Stimulated activated naive B cell treated with anti-CD40 and anti-IgM and Interleukin-4, amounts not matched to agents 10 μg/mL and 1 μg/mL and 100 μg/mL, for 72 hours (primary cell): ENCODE data around the gene PTS.
"Not testable (repeated sequence)": the region's sequence is repeated elsewhere in the genome, so short reads cannot be mapped to it uniquely, and the experiment has no call there.

Experiments used
- ATAC-seq, 2 donors: fragments of 150-1000 bp; cut with Tn5 transposase; replicated peaks; 2 replicates each; pipeline ENCODE4 v1.10.0; 2021; ENCODE audit warnings: moderate library complexity in 1 of 2
- DNase-seq: peaks from one replicate; pipeline ENCODE4 v3.0.0; 2021
- H3K27ac Mint-ChIP-seq: one replicate; pipeline ENCODE4 v1.8.0; 2022; ENCODE audit warnings: mild to moderate bottlenecking, mixed read lengths
- H3K27me3 Mint-ChIP-seq, 2 donors: one replicate each; pipeline ENCODE4 v1.8.0; 2022; ENCODE audit warnings: mixed read lengths in 2 of 2
- H3K36me3 Mint-ChIP-seq, 2 donors: one replicate each; pipeline ENCODE4 v1.8.0; 2022; ENCODE audit warnings: mixed read lengths in 2 of 2, mild to moderate bottlenecking in 1 of 2
- H3K4me1 Mint-ChIP-seq, 2 donors: one replicate each; pipeline ENCODE4 v1.8.0; 2022; ENCODE audit warnings: mixed read lengths in 2 of 2, mild to moderate bottlenecking in 1 of 2
- H3K4me3 Mint-ChIP-seq, 2 donors: one replicate each; pipeline ENCODE4 v1.8.0; 2022; ENCODE audit warnings: mild to moderate bottlenecking in 2 of 2, mixed read lengths in 2 of 2, moderate library complexity in 1 of 2
- H3K9me3 Mint-ChIP-seq, 2 donors: one replicate each; pipeline ENCODE4 v1.8.0; 2022; ENCODE audit warnings: mixed read lengths in 2 of 2, mild to moderate bottlenecking in 1 of 2

Gene PTS

GRCh38 chr11:112226062-112226830 lies at the start of gene PTS:
Gene PTS, plus strand, starts transcription at chr11:112226428. Its CDS starts 16 bp downstream, at chr11:112226444.
- no peaks in the 10 kb centered on the region for H3K27me3 Mint-ChIP-seq
- DNase-seq (peak; percentile 85), ATAC-seq (peak; percentile 95)
- H3K9me3 Mint-ChIP-seq = no peaks in the 10 kb centered on the region
- H3K27ac Mint-ChIP-seq = peak within 1 kb of the TSS; percentile 99
- H3K4me3 Mint-ChIP-seq = peak within 1 kb of the TSS; percentile 95 to 98
- H3K4me1 Mint-ChIP-seq = peaks cover 11 to 24% of the 10 kb centered on the region in 2 donors
- H3K36me3 Mint-ChIP-seq = peaks cover 10 to 25% of the 10 kb centered on the region in 2 donors

- ATAC-seq (no peak), DNase-seq (no peak)
- Mint-ChIP-seq H3K27ac (no peak overlapping the region), H3K4me3 (no peak overlapping the region), H3K9me3 (no peaks in the 10 kb centered on the region), H3K36me3 (peaks cover 0 to 1% of the 10 kb centered on the region in 2 donors), H3K27me3 (peaks cover 10 to 13% of the 10 kb centered on the region in 2 donors), H3K4me1 (peaks cover 10 to 28% of the 10 kb centered on the region in 2 donors)
Measured at GRCh38 chr11:112177589-112177988, 48.6 kb upstream of the PTS start.

- Mint-ChIP-seq H3K36me3 (peaks cover 0 to 1% of the 10 kb centered on the region in 2 donors), H3K4me3 (no peak overlapping the region), H3K27me3 (peaks cover 10 to 13% of the 10 kb centered on the region in 2 donors), H3K27ac (no peak overlapping the region), H3K9me3 (no peaks in the 10 kb centered on the region), H3K4me1 (peaks cover 10 to 36% of the 10 kb centered on the region in 2 donors)
- ATAC-seq = no peak
- no peak for DNase-seq
Measured at GRCh38 chr11:112178428-112178827, 47.8 kb upstream of the PTS start.

- Mint-ChIP-seq H3K36me3 (peaks cover 0 to 1% of the 10 kb centered on the region in 2 donors), H3K27ac (peak overlapping the region; percentile 33), H3K4me3 (no peak overlapping the region), H3K4me1 (peaks cover 10 to 36% of the 10 kb centered on the region in 2 donors), H3K27me3 (peaks cover 10 to 13% of the 10 kb centered on the region in 2 donors), H3K9me3 (no peaks in the 10 kb centered on the region)
- no peak for DNase-seq
- ATAC-seq = no peak
Measured at GRCh38 chr11:112178936-112179335, 47.3 kb upstream of the PTS start.

- Mint-ChIP-seq H3K27me3 (peaks cover 8 to 11% of the 10 kb centered on the region in 2 donors), H3K4me1 (peaks cover 9 to 36% of the 10 kb centered on the region in 2 donors), H3K4me3 (no peak overlapping the region), H3K9me3 (no peaks in the 10 kb centered on the region), H3K27ac (no peak overlapping the region), H3K36me3 (peaks cover 0 to 1% of the 10 kb centered on the region in 2 donors)
- ATAC-seq (peak; percentile 98), DNase-seq (peak; percentile 28)
Measured at GRCh38 chr11:112179601-112180000, 46.6 kb upstream of the PTS start.

GRCh38 chr11:112182867-112183266 lies 43.4 kb upstream of the PTS start:
- Mint-ChIP-seq H3K27me3 (peaks cover 0 to 4% of the 10 kb centered on the region in 2 donors), H3K9me3 (no peaks in the 10 kb centered on the region), H3K4me3 (no peak overlapping the region), H3K4me1 (peaks cover 6 to 26% of the 10 kb centered on the region in 2 donors), H3K36me3 (peaks cover 0 to 1% of the 10 kb centered on the region in 2 donors), H3K27ac (no peak overlapping the region)
- DNase-seq = no peak
- peak in 1 of 2 donors; percentile 56 for ATAC-seq

- Mint-ChIP-seq H3K4me1 (peaks cover 0 to 11% of the 10 kb centered on the region in 2 donors), H3K4me3 (no peak overlapping the region), H3K36me3 (peaks cover 0 to under 1% of the 10 kb centered on the region in 2 donors), H3K9me3 (no peaks in the 10 kb centered on the region), H3K27me3 (peaks cover 10 to 11% of the 10 kb centered on the region in 2 donors), H3K27ac (no peak overlapping the region)
- ATAC-seq (no peak), DNase-seq (no peak)
Measured at GRCh38 chr11:112185883-112186282, 40.3 kb upstream of the PTS start.

GRCh38 chr11:112186304-112186703 lies 39.9 kb upstream of the PTS start:
- Mint-ChIP-seq H3K36me3 (no peaks in the 10 kb centered on the region), H3K27me3 (peaks cover 10 to 11% of the 10 kb centered on the region in 2 donors), H3K27ac (no peak overlapping the region), H3K9me3 (no peaks in the 10 kb centered on the region), H3K4me3 (no peak overlapping the region), H3K4me1 (peaks cover 0 to 11% of the 10 kb centered on the region in 2 donors)
- ATAC-seq = no peak
- DNase-seq = no peak

- not testable (repeated sequence) for H3K4me1 Mint-ChIP-seq, H3K36me3 Mint-ChIP-seq, H3K27me3 Mint-ChIP-seq, DNase-seq, H3K4me3 Mint-ChIP-seq, H3K27ac Mint-ChIP-seq, H3K9me3 Mint-ChIP-seq, ATAC-seq
Measured at GRCh38 chr11:112195113-112195512, 31.1 kb upstream of the PTS start.

GRCh38 chr11:112195951-112196351 lies 30.3 kb upstream of the PTS start:
- H3K4me3 Mint-ChIP-seq = no peak overlapping the region
- H3K4me1 Mint-ChIP-seq = no peaks in the 10 kb centered on the region
- H3K27ac Mint-ChIP-seq = no peak overlapping the region
- no peak for ATAC-seq
- DNase-seq = no peak
- no peaks in the 10 kb centered on the region for H3K9me3 Mint-ChIP-seq
- H3K36me3 Mint-ChIP-seq = no peaks in the 10 kb centered on the region
- H3K27me3 Mint-ChIP-seq = no peaks in the 10 kb centered on the region

- no peaks in the 10 kb centered on the region for H3K9me3 Mint-ChIP-seq
- ATAC-seq (no peak), DNase-seq (no peak)
- no peak overlapping the region for H3K27ac Mint-ChIP-seq
- no peaks in the 10 kb centered on the region for H3K27me3 Mint-ChIP-seq
- H3K4me1 Mint-ChIP-seq = no peaks in the 10 kb centered on the region
- H3K36me3 Mint-ChIP-seq = no peaks in the 10 kb centered on the region
- no peak overlapping the region for H3K4me3 Mint-ChIP-seq
Measured at GRCh38 chr11:112196519-112197087, 29.6 kb upstream of the PTS start.

GRCh38 chr11:112199101-112199500 lies 27.1 kb upstream of the PTS start:
- not testable (repeated sequence) for H3K36me3 Mint-ChIP-seq, ATAC-seq, H3K4me3 Mint-ChIP-seq, H3K9me3 Mint-ChIP-seq, H3K27me3 Mint-ChIP-seq, DNase-seq, H3K27ac Mint-ChIP-seq, H3K4me1 Mint-ChIP-seq

GRCh38 chr11:112200252-112200651 lies 26.0 kb upstream of the PTS start:
- Mint-ChIP-seq H3K4me1 (no peaks in the 10 kb centered on the region), H3K4me3 (no peak overlapping the region), H3K27me3 (no peaks in the 10 kb centered on the region), H3K9me3 (no peaks in the 10 kb centered on the region), H3K36me3 (no peaks in the 10 kb centered on the region), H3K27ac (no peak overlapping the region)
- DNase-seq (no peak), ATAC-seq (no peak)

- no peak overlapping the region for H3K27ac Mint-ChIP-seq
- no peaks in the 10 kb centered on the region for H3K27me3 Mint-ChIP-seq
- H3K4me1 Mint-ChIP-seq = no peaks in the 10 kb centered on the region
- H3K4me3 Mint-ChIP-seq = no peak overlapping the region
- DNase-seq = no peak
- no peaks in the 10 kb centered on the region for H3K36me3 Mint-ChIP-seq
- no peak for ATAC-seq
- no peaks in the 10 kb centered on the region for H3K9me3 Mint-ChIP-seq
Measured at GRCh38 chr11:112206071-112206470, 20.2 kb upstream of the PTS start.

- DNase-seq = no peak
- Mint-ChIP-seq H3K9me3 (no peaks in the 10 kb centered on the region), H3K4me1 (no peaks in the 10 kb centered on the region), H3K36me3 (peaks cover 0 to 1% of the 10 kb centered on the region in 2 donors), H3K4me3 (no peak overlapping the region), H3K27ac (no peak overlapping the region), H3K27me3 (no peaks in the 10 kb centered on the region)
- ATAC-seq = no peak
Measured at GRCh38 chr11:112210890-112211289, 15.3 kb upstream of the PTS start.
